Calu3 (cell line): Measurements from ENCODE around the gene STRBP. TPM values are rescaled to one million over a fixed set of nuclear protein-coding genes. Genes with fewer than 3 reads are reported as not detected.
"Not testable (repeated sequence)": the region's sequence is repeated elsewhere in the genome, so short reads cannot be mapped to it uniquely, and the experiment has no call there.

Experiments
- BruUV-seq: library from RNA; stranded (reverse); fragments of 400-500 nt; replicated peaks from 2 replicates; lab custom pipeline; 2021; lab: Mats Ljungman, UMichigan
- CTCF ChIA-PET: fragments of 300-600 bp; sonication (Branson Sonifier 250); formaldehyde crosslinking; loops from one replicate; lab custom pipeline; 2022; ENCODE audit warnings: antibody characterized with exemption; lab: Charles Lee
- DNase-seq: peaks from one replicate; pipeline ENCODE4 v3.0.0; 2022
- H3K27ac Mint-ChIP-seq: one replicate; pipeline ENCODE4 v1.8.0; 2022; ENCODE audit warnings: mixed read lengths; ENCODE audit not compliant: unreplicated experiment
- H3K27me3 Mint-ChIP-seq: one replicate; pipeline ENCODE4 v1.8.0; 2022; ENCODE audit warnings: mixed read lengths; ENCODE audit not compliant: unreplicated experiment
- H3K36me3 Mint-ChIP-seq: one replicate; pipeline ENCODE4 v1.8.0; 2022; ENCODE audit warnings: mild to moderate bottlenecking, moderate library complexity, mixed read lengths; ENCODE audit not compliant: insufficient read depth, unreplicated experiment
- H3K4me1 Mint-ChIP-seq: one replicate; pipeline ENCODE4 v1.8.0; 2022; ENCODE audit warnings: mild to moderate bottlenecking, low read depth, mixed read lengths; ENCODE audit not compliant: unreplicated experiment
- H3K4me3 Mint-ChIP-seq: one replicate; pipeline ENCODE4 v1.8.0; 2022; ENCODE audit warnings: mild to moderate bottlenecking, low read depth, moderate library complexity, mixed read lengths; ENCODE audit not compliant: unreplicated experiment
- H3K9me3 Mint-ChIP-seq: one replicate; pipeline ENCODE4 v1.8.0; 2022; ENCODE audit warnings: low read depth, mixed read lengths; ENCODE audit not compliant: unreplicated experiment
- CTCF ChIP-seq: fragments of 200-600 bp; IDR thresholded peaks from one replicate; pipeline ENCODE4 v1.8.0; 2022; ENCODE audit warnings: antibody characterized with exemption; ENCODE audit not compliant: unreplicated experiment
- intact Hi-C: fragments of 100-400 bp; cut with micrococcal nuclease; formaldehyde crosslinking; loops from one replicate; pipeline ENCODE4 v1.10.0; 2022; ENCODE audit not compliant: unreplicated experiment
- total RNA-seq: library from RNA; stranded (reverse); gene quantifications from 2 replicates; pipeline ENCODE4 v1.2.3, GENCODE V29; 2022

Gene STRBP
- total RNA-seq, 1 experiment from 2014 or later, result 27.3 TPM

- H3K27ac Mint-ChIP-seq, result no peak overlapping the region
- no peak for TF ChIP-seq CTCF
- intact Hi-C loops, result no loop called here
- H3K27me3 Mint-ChIP-seq, result no peaks in the 10 kb centered on the region
- no TSS peak for BruUV-seq
- H3K4me1 Mint-ChIP-seq, result peaks cover 8% of the 10 kb centered on the region
- no peaks in the 10 kb centered on the region for H3K9me3 Mint-ChIP-seq
- CTCF ChIA-PET, result no interaction called here
- H3K4me3 Mint-ChIP-seq, result no peak overlapping the region
- DNase-seq, result no peak
- no peaks in the 10 kb centered on the region for H3K36me3 Mint-ChIP-seq
These were observed 17.9 kb downstream of the STRBP start for GRCh38 chr9:123250504-123250903.

- H3K27me3 Mint-ChIP-seq, H3K27ac Mint-ChIP-seq, H3K9me3 Mint-ChIP-seq, intact Hi-C loops, H3K36me3 Mint-ChIP-seq, DNase-seq, H3K4me1 Mint-ChIP-seq, H3K4me3 Mint-ChIP-seq, BruUV-seq: not testable (repeated sequence)
- CTCF ChIA-PET, result interaction anchor here (1.0 kb wide), 1 partner anchor 11 kb away, joined by 3 read pairs; no protein-coding TSS in a partner anchor
These were observed 19.2 kb downstream of the STRBP start for GRCh38 chr9:123249162-123249561.

GRCh38 chr9:123248630-123249029 is 19.8 kb downstream of the STRBP start:
- DNase-seq, result no peak
- TF ChIP-seq CTCF, result no peak
- H3K27ac Mint-ChIP-seq, result no peak overlapping the region
- H3K4me1 Mint-ChIP-seq, result peaks cover 8% of the 10 kb centered on the region
- CTCF ChIA-PET, result interaction anchor here (1.0 kb wide), 1 partner anchor 10 kb away, joined by 3 read pairs; no protein-coding TSS in a partner anchor
- no peaks in the 10 kb centered on the region for H3K9me3 Mint-ChIP-seq
- H3K4me3 Mint-ChIP-seq, result no peak overlapping the region
- H3K27me3 Mint-ChIP-seq, result no peaks in the 10 kb centered on the region
- BruUV-seq, result no TSS peak
- intact Hi-C loops, result no loop called here
- no peaks in the 10 kb centered on the region for H3K36me3 Mint-ChIP-seq

GRCh38 chr9:123246534-123246933 is 21.9 kb downstream of the STRBP start:
- Mint-ChIP-seq H3K4me1 (peaks cover 7% of the 10 kb centered on the region), H3K9me3 (no peaks in the 10 kb centered on the region), H3K4me3 (no peak overlapping the region), H3K27me3 (no peaks in the 10 kb centered on the region), H3K36me3 (no peaks in the 10 kb centered on the region), H3K27ac (no peak overlapping the region)
- CTCF ChIA-PET, result no interaction called here
- no peak for DNase-seq
- intact Hi-C loops, result no loop called here
- no TSS peak for BruUV-seq
- no peak for TF ChIP-seq CTCF

- Mint-ChIP-seq H3K36me3 (no peaks in the 10 kb centered on the region), H3K9me3 (no peaks in the 10 kb centered on the region), H3K27ac (no peak overlapping the region), H3K4me3 (no peak overlapping the region), H3K4me1 (no peaks in the 10 kb centered on the region), H3K27me3 (no peaks in the 10 kb centered on the region)
- CTCF ChIA-PET, result no interaction called here
- BruUV-seq, result no TSS peak
- intact Hi-C loops, result no loop called here
- TF ChIP-seq CTCF, result no peak
- no peak for DNase-seq
These were observed 28.7 kb downstream of the STRBP start for GRCh38 chr9:123239726-123240125.
